Glomerular visceral epithelial cell (primary cell): Measurements from ENCODE around the gene SIL1.

ENCODE experiments used
- DNase-seq: peaks from one replicate; pipeline ENCODE4 v3.0.0-alpha.2; 2016; ENCODE audit errors: extremely low spot score

Gene SIL1

DNA sequence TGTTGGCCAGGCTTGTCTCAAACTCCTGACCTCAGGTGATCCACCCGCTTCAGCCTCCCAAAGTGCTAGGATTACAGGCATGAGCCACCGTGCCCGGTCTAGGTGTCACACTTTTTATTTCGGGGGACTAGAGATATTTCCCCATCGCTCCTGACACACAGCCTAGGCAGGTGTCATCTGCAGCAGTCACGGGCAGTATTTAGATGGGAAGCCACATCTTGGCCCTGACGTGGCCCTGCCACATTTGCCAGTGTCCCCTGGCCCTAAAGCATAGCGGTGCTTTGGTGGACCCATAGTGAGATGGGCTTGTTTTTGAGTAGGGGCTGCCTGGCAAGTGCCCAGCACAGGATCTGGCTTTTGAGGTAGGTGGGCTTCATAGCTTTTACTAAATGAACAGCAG, 278.0 kb downstream of the SIL1 start:
- DNase-seq = no peak

GRCh38 chr5:138918686-138919085, 279.5 kb downstream of the SIL1 start:
- no peak for DNase-seq

DNA sequence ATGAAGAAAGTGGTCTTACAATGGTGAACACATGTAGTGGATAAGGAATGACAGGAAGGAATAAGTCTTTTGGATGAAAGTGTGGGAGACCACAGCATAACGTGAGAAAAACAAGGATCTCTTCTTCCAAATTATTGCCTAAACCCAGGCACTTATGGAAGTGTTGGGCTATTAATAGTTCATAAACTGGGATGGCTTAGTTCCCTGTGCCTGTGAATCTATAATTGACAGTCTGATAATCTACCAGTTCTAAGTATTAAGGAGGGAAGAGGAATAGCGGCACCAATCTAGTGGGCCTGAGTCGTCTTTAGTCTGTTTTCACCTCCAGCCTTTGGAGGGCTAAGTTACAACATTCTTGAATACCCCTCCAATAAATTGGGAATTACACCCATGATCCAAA, 283.8 kb downstream of the SIL1 start:
- DNase-seq = no peak

GRCh38 chr5:138913773-138914172, 284.4 kb downstream of the SIL1 start:
- no peak for DNase-seq

GRCh38 chr5:138912093-138912492, 286.1 kb downstream of the SIL1 start:
- no peak for DNase-seq

DNA sequence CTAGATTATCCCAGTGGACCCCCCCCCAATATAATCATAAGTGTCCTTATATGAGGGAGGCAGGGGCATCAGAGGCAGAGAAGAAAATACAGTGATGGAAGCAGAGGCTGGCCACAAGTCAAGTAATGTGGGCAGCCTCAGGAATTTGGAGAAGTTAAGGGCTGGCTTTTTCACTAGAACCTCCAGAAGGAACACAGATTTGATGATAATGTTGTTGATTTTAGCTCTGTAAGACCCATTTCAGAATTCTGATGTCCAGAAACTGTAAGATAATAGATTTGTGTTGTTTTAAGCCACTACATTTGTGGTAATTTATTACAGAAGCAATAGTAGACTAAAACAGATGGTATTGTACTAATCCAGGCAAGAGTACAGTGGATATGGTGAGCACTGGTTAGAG, 286.7 kb downstream of the SIL1 start:
- DNase-seq = no peak

- DNase-seq = no peak
These were observed 287.5 kb downstream of the SIL1 start for GRCh38 chr5:138910546-138911185.

- DNase-seq = no peak
These were observed 288.4 kb downstream of the SIL1 start for GRCh38 chr5:138909734-138910133.

- DNase-seq = peak; percentile 46
These were observed 292.6 kb downstream of the SIL1 start for GRCh38 chr5:138905541-138905940.

DNA sequence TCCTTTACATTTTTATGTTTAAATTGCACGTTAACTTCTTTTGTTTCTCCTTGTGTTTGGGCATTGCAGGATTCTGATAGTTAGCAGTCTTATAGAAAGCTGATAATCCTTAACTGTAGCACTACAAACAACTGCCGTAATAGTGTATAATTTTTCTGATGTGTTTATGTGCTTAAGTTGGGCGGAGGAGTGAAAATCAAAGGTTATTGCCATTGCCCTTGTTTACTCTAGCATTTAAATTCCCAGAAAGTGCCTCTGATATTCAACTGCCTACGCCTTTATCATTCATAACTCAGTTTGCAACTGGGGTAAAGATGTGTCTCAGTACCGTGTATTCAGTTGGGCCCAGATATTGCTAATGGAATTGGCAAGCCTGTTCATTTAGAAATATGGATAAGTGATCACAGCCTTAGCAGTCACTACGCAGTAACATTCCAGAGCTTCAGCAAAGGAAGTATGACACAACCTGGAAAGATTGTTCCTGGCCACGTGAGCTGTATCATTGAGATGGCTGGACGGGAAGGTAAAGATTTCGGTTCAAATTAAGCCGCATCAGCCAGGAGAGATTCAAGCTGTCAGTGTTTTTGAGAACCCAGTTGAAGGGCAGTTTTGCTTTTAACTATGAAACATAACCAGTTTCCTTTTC, 294.9 kb downstream of the SIL1 start:
- DNase-seq = peak; percentile 33

DNA sequence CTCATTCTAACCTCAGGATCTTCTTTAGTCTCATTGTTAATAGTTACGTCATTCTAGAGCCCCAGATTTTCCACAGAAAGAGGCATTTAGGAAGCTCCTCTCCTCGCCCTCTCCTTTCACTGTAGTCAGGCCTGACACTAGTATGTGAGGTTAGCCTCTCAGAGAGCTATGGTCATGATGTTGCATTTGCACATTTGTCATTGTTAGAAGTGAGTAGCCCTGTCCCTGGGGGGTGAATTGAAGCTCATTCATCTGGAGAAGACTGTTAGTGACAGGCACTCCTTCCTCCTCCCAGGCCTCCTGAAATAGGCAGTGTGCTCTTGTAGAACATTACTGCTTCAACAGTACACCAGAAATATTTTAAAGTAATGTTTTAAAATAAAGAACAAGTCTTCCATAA, 296.5 kb downstream of the SIL1 start:
- DNase-seq = peak; percentile 27

GRCh38 chr5:138900281-138900965, 297.7 kb downstream of the SIL1 start:
- peak; percentile 46 for DNase-seq

DNA sequence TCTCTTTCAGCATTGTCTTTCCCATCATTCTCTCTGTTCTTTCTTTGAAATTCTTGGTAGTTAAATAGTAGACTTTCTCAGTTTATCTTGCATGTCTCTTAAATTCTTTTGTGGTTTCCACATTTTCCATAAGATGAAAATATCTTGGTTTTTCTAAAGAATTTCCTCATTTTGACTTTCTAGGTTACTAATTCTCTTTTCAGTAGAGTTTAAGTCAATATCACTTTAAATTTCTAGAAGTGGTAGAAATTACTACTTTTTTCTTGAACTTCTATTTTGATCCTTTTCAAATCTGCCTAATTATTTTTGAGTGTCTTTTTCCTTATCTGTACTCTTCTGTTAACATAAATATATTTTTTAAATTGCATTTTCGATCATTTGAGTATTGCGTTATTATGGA, 299.4 kb downstream of the SIL1 start:
- no peak for DNase-seq

- DNase-seq = no peak
These were observed 299.9 kb downstream of the SIL1 start for GRCh38 chr5:138898299-138898698.
